ENCODE results near the gene WNT5A. TPM values are rescaled to one million over a fixed set of nuclear protein-coding genes. Genes with fewer than 3 reads are reported as not detected.

The WNT5A gene
- total and polyA plus RNA-seq, 2 of the 4 experiments (the other 2 are of a cell fraction), result 224 to 231 TPM

GRCh38 chr3:55507808-55508207, 20.7 kb upstream of the WNT5A start:
- Histone ChIP-seq H2AK5ac (ENCODE audit: low read depth, low read length) (no peak overlapping the region), H3K4ac (ENCODE audit: low read depth, low read length) (no peak overlapping the region), H3K56ac (ENCODE audit: extremely low read depth, insufficient read depth, low read length) (no peak overlapping the region), H2AFZ (replicated peaks; ENCODE audit: low read length, poor library complexity) (no peak overlapping the region), H2BK5ac (ENCODE audit: low read depth, low read length, poor library complexity, severe bottlenecking) (no peak overlapping the region), H3K79me1 (ENCODE audit: low read depth in 1 of 2, low read length in 2 of 2) (no peaks in the 10 kb centered on the region), H3K23ac (ENCODE audit: low read depth, low read length) (no peak overlapping the region), H3K4me2 (ENCODE audit: low read depth, low read length) (no peak overlapping the region), H4K8ac (ENCODE audit: low read depth in 2 of 2, low read length in 2 of 2) (no peak overlapping the region), H2AK9ac (replicated peaks; ENCODE audit: low read depth, low read length, poor library complexity) (no peak overlapping the region), H2BK20ac (ENCODE audit: low read depth, low read length) (no peak overlapping the region), H3K27ac (ENCODE audit: insufficient read depth, low read length) (no peak overlapping the region), H2BK120ac (ENCODE audit: low read depth, low read length) (no peak overlapping the region), H3K9ac (ENCODE audit: low read depth, low read length) (no peak overlapping the region), H4K20me1 (ENCODE audit: insufficient read depth, low read length) (peaks cover 5% of the 10 kb centered on the region; the same call in 1 of the 2 replicates), H3K27me3 (ENCODE audit: control insufficient read depth, insufficient read depth, low read length) (no peaks in the 10 kb centered on the region), H3K9me1 (ENCODE audit: insufficient read depth, low read length) (peaks cover 9% of the 10 kb centered on the region), H2BK15ac (ENCODE audit: low read depth, low read length) (no peak overlapping the region), H4K5ac (ENCODE audit: low read depth, low read length) (no peak overlapping the region), H3K4me1 (ENCODE audit: control insufficient read depth, insufficient read depth, low read length) (peaks cover 13% of the 10 kb centered on the region), H3K9me3 (ENCODE audit: control insufficient read depth, insufficient read depth, low read length) (no peaks in the 10 kb centered on the region), H3K4me3 (ENCODE audit: insufficient read depth, low read depth, low read length) (no peak overlapping the region), H3K36me3 (ENCODE audit: control insufficient read depth, insufficient read depth, low read length) (no peaks in the 10 kb centered on the region), H3K18ac (ENCODE audit: low read depth, low read length) (no peak overlapping the region), H3K14ac (replicated peaks; ENCODE audit: low read depth, low read length) (no peak overlapping the region), H4K91ac (ENCODE audit: insufficient read depth, low read depth, low read length) (no peak overlapping the region)
- TF ChIP-seq MAFK (IDR thresholded peaks at IDR 0.05; ENCODE audit: low read depth, low read length) (no peak), SMC3 (IDR thresholded peaks at IDR 0.05; ENCODE audit: low read depth, low read length) (no peak), USF2 (IDR thresholded peaks at IDR 0.05; ENCODE audit: low read depth, low read length) (no peak), MXI1 (IDR thresholded peaks at IDR 0.05; ENCODE audit: borderline replicate concordance, low read depth, low read length) (no peak), MAZ (IDR thresholded peaks at IDR 0.05; ENCODE audit: borderline replicate concordance, low read depth, low read length) (no peak), CTCF (conservative IDR thresholded peaks at IDR 0.05; ENCODE audit: low read depth, low read length) (no peak), RCOR1 (IDR thresholded peaks at IDR 0.05; ENCODE audit: insufficient replicate concordance, low read length) (no peak), ELK1 (IDR thresholded peaks at IDR 0.05; ENCODE audit: borderline replicate concordance, low read depth, low read length) (no peak), RFX5 (IDR thresholded peaks at IDR 0.05; ENCODE audit: low read depth, low read length) (no peak), FOS (IDR thresholded peaks at IDR 0.05; ENCODE audit: low read depth, low read length) (no peak), CEBPB (IDR thresholded peaks at IDR 0.05; ENCODE audit: low read depth, low read length) (no peak), RAD21 (IDR thresholded peaks at IDR 0.05; ENCODE audit: low read length) (no peak), CHD1 (IDR thresholded peaks at IDR 0.05; ENCODE audit: low read depth, low read length) (no peak), BHLHE40 (IDR thresholded peaks at IDR 0.05; ENCODE audit: low read depth, low read length) (no peak), POLR2A (IDR thresholded peaks at IDR 0.05; ENCODE audit: low read depth, low read length) (no peak), NFE2L2 (IDR thresholded peaks at IDR 0.05; ENCODE audit: low read depth, low read length) (no peak)
- no CpG with 5 or more reads among the region's 1 CpG for WGBS, 2 experiments (ENCODE audit: extremely low coverage in 2 of 2, insufficient read length in 1 of 2)
- intact Hi-C loops (cut with micrococcal nuclease), result loop anchor here (5.0 kb wide), 1 partner anchor 214 kb away; no protein-coding TSS in a partner anchor
- no TSS peak for BruUV-seq (replicated peaks)
- dilution Hi-C loops (cut with HindIII; ENCODE audit: low sequenced_read_pairs, unreplicated experiment), result no loop called here
- POLR2A ChIA-PET (ENCODE audit: unreplicated experiment), result no interaction called here
- no peak for ATAC-seq (ENCODE audit: low read depth)
- in situ Hi-C loops (cut with MboI; ENCODE audit: low sequenced_read_pairs), result no loop called here
- CTCF ChIA-PET, result interaction anchor here (0.7 kb wide), 1 partner anchor 561 kb away, joined by 3 read pairs; no protein-coding TSS in a partner anchor
- DNase-seq, result no peak

Data from IMR-90 (cell line).